ENCODE data around the gene OS9. TPM values are rescaled to one million over a fixed set of nuclear protein-coding genes. Genes with fewer than 3 reads are reported as not detected.
"Not testable (repeated sequence)": the region's sequence is repeated elsewhere in the genome, so short reads cannot be mapped to it uniquely, and the experiment has no call there.

Gene OS9
- total RNA-seq, 1 experiment from 2014 or later: 72.6 TPM

DNA sequence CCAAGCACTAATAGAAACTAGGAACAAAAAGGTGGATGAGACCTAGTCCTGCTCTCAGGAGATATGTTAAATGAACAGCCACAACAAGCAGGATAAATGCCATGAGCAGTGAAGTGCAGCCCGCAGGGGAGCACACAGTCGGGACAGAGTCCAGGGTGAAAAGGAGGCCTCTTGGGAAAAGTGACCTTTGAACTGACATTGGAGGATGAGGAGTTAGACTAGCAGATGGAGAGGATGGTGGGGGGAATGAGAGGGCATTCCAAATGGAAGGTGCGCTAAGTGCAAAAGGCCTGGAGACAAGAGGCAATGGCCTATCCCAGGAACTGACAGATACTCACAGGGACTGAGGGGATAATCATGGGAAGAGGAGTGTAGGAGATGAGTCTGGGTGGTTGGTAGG, 4.5 kb downstream of the OS9 start:
- Histone ChIP-seq H3K4me1 (ENCODE audit: low read length) (peaks cover 11% of the 10 kb centered on the region), H3K4me3 (ENCODE audit: low read length) (no peak overlapping the region), H3K36me3 (ENCODE audit: insufficient read depth, low read length) (peaks cover 34% of the 10 kb centered on the region), H3K79me2 (ENCODE audit: low read length) (peaks cover 27% of the 10 kb centered on the region), H4K20me1 (ENCODE audit: insufficient read depth, low read depth, low read length) (no peaks in the 10 kb centered on the region), H3K9ac (ENCODE audit: low read length) (no peak overlapping the region), H3K9me3 (ENCODE audit: low read length) (peaks cover 4% of the 10 kb centered on the region; the same call in 1 of the 2 replicates), H3K27me3 (ENCODE audit: low read length) (no peaks in the 10 kb centered on the region), H2AFZ (ENCODE audit: low read length) (no peak overlapping the region), H3K9me2 (replicated peaks; ENCODE audit: insufficient read depth, low read length) (no peaks in the 10 kb centered on the region), H3K4me2 (ENCODE audit: low read depth, low read length, poor library complexity, severe bottlenecking) (no peak overlapping the region), H3K27ac (ENCODE audit: low read length) (no peak overlapping the region)
- no peak for DNase-seq

DNA sequence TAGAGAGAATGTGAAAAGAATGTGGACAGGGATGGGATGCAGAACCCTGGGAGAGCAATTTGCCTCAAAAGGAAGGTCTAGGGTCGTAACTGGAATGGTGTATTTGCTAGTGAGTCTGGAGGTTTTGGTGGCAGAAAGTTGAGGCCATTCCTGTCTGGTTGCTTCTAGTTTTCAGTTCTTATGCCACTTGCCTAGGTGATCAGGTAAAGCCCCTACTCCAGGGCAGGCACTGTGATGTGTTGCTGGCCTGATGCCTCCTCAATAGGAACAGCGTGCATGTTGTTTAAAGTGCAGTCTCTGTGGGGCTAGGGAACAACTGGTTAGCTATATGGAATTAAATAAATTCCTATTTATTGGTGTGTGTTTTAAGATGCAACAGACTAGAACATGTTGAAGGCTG, 6.4 kb downstream of the OS9 start:
- no peak overlapping the region for H2AFZ ChIP-seq (ENCODE audit: low read length)
- peaks cover 51% of the 10 kb centered on the region for H3K36me3 ChIP-seq (ENCODE audit: insufficient read depth, low read length)
- no peaks in the 10 kb centered on the region for H3K9me2 ChIP-seq (replicated peaks; ENCODE audit: insufficient read depth, low read length)
- no peak overlapping the region for H3K9ac ChIP-seq (ENCODE audit: low read length)
- no peak for DNase-seq
- H4K20me1 ChIP-seq (ENCODE audit: insufficient read depth, low read depth, low read length): no peaks in the 10 kb centered on the region
- no peak overlapping the region for H3K27ac ChIP-seq (ENCODE audit: low read length)
- peaks cover 8% of the 10 kb centered on the region for H3K9me3 ChIP-seq (ENCODE audit: low read length)
- H3K4me1 ChIP-seq (ENCODE audit: low read length): peaks cover 2% of the 10 kb centered on the region
- H3K4me2 ChIP-seq (ENCODE audit: low read depth, low read length, poor library complexity, severe bottlenecking): no peak overlapping the region
- H3K4me3 ChIP-seq (ENCODE audit: low read length): no peak overlapping the region
- H3K79me2 ChIP-seq (ENCODE audit: low read length): peaks cover 17% of the 10 kb centered on the region
- H3K27me3 ChIP-seq (ENCODE audit: low read length): no peaks in the 10 kb centered on the region

DNA sequence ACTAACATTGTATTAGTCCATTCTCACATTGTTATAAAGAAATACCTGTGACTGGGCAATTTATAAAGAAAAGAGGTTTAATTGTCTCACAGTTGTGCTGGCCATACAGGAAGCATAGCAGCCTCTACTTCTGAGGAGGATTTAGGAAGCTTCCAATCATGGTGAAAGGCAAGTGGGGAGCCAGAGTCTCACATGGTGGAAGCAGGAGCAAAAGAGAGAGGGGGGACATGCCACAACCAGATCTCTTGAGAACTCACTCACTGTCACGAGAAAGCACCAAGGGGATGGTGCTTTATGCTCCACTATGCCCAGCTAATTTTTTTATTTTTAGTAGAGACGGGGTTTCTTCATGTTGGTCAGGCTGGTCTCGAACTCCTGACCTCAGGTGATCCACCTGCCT, 13.3 kb downstream of the OS9 start:
- H4K20me1 ChIP-seq (ENCODE audit: insufficient read depth, low read depth, low read length): no peaks in the 10 kb centered on the region
- H3K4me1 ChIP-seq (ENCODE audit: low read length): peaks cover 25% of the 10 kb centered on the region
- H3K9me2 ChIP-seq (replicated peaks; ENCODE audit: insufficient read depth, low read length): no peaks in the 10 kb centered on the region
- H3K36me3 ChIP-seq (ENCODE audit: insufficient read depth, low read length): peaks cover 41% of the 10 kb centered on the region
- H3K27ac ChIP-seq (ENCODE audit: low read length): no peak overlapping the region
- no peak overlapping the region for H2AFZ ChIP-seq (ENCODE audit: low read length)
- no peak overlapping the region for H3K9ac ChIP-seq (ENCODE audit: low read length)
- H3K4me2 ChIP-seq (ENCODE audit: low read depth, low read length, poor library complexity, severe bottlenecking): no peak overlapping the region
- DNase-seq: no peak
- no peaks in the 10 kb centered on the region for H3K27me3 ChIP-seq (ENCODE audit: low read length)
- peaks cover 8% of the 10 kb centered on the region for H3K9me3 ChIP-seq (ENCODE audit: low read length)
- 0 out of 2 replicates have a peak, but pooled peaks cover 8% of the 10 kb centered on the region for H3K79me2 ChIP-seq (ENCODE audit: low read length)
- H3K4me3 ChIP-seq (ENCODE audit: low read length): no peak overlapping the region

DNA sequence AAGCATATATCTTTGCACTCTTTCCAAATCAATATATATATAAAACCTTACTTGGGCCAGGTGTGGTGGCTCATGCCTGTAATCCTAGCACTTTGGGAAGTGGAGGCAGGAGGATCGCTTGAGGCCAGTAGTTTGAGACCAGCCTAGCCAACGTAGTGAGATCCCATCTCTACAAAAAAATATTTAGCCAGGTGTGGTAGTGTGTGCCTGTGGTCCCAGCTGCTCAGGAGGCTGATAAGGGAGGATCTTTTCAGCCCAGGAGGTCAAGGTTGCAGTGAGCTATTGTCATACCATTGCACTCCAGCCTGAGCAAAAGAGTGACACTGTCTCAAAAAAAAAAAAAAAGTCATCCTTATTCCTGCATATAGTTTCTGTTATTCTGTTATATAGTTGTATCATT, 14.4 kb downstream of the OS9 start:
- Histone ChIP-seq H3K4me2 (ENCODE audit: low read depth, low read length, poor library complexity, severe bottlenecking) (no peak overlapping the region), H4K20me1 (ENCODE audit: insufficient read depth, low read depth, low read length) (no peaks in the 10 kb centered on the region), H3K9ac (ENCODE audit: low read length) (no peak overlapping the region), H3K36me3 (ENCODE audit: insufficient read depth, low read length) (peaks cover 30% of the 10 kb centered on the region), H3K27ac (ENCODE audit: low read length) (no peak overlapping the region), H3K27me3 (ENCODE audit: low read length) (no peaks in the 10 kb centered on the region), H3K9me2 (replicated peaks; ENCODE audit: insufficient read depth, low read length) (no peaks in the 10 kb centered on the region), H3K4me3 (ENCODE audit: low read length) (no peak overlapping the region), H3K9me3 (ENCODE audit: low read length) (peaks cover 6% of the 10 kb centered on the region), H3K79me2 (ENCODE audit: low read length) (0 out of 2 replicates have a peak, but pooled peaks cover 6% of the 10 kb centered on the region), H2AFZ (ENCODE audit: low read length) (no peak overlapping the region), H3K4me1 (ENCODE audit: low read length) (peaks cover 25% of the 10 kb centered on the region)
- DNase-seq: no peak

DNA sequence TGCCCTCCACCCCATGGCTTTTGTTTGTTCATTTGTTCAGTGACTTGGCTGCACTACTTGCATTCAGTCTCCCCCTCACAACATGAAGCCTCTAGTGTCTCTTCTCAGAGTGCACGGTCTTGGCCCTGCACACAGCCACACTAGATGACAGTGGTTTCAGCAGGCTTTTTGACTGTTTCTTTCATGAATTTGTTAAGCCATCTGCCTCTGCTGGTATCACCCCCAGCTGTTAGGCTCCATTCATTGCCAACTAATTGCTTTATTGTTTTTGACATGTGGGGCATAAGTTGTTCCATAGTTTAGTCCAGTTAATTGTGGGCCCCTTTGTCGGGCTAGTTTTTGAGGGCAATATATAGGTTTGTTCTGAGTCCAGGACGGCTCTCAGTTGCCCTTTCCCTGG, 18.8 kb downstream of the OS9 start:
- Histone ChIP-seq H3K4me1 (ENCODE audit: low read length) (peaks cover 35% of the 10 kb centered on the region), H2AFZ (ENCODE audit: low read length) (no peak overlapping the region), H3K36me3 (ENCODE audit: insufficient read depth, low read length) (peaks cover 22% of the 10 kb centered on the region), H3K9ac (ENCODE audit: low read length) (no peak overlapping the region), H3K27me3 (ENCODE audit: low read length) (no peaks in the 10 kb centered on the region), H3K4me2 (ENCODE audit: low read depth, low read length, poor library complexity, severe bottlenecking) (no peak overlapping the region), H3K9me2 (replicated peaks; ENCODE audit: insufficient read depth, low read length) (no peaks in the 10 kb centered on the region), H3K27ac (ENCODE audit: low read length) (no peak overlapping the region), H3K4me3 (ENCODE audit: low read length) (no peak overlapping the region), H3K9me3 (ENCODE audit: low read length) (no peaks in the 10 kb centered on the region), H4K20me1 (ENCODE audit: insufficient read depth, low read depth, low read length) (no peaks in the 10 kb centered on the region), H3K79me2 (ENCODE audit: low read length) (0 out of 2 replicates have a peak, but pooled peaks cover 2% of the 10 kb centered on the region)
- DNase-seq: no peak

DNA sequence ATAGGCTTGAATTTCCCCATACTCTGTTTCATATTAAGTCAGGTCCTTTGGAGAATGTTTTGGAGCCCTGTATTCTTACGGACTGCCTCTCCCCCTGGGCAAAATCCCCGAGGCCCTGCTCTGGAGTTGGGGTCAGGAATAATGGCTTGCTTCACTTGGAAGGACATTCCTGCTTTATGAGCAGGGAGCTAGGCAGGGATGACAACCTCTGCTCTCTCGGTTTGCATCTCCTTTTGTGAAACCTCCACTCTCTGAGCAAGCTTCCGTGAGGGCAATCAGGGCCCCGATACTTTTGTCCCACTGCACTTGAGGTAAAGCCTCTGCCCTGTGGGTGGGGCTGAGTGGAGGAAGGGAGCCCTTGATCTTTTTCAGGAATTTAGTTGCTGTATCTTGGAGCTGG, 19.3 kb downstream of the OS9 start:
- H3K4me3 ChIP-seq (ENCODE audit: low read length): no peak overlapping the region
- no peak overlapping the region for H3K27ac ChIP-seq (ENCODE audit: low read length)
- no peaks in the 10 kb centered on the region for H3K9me3 ChIP-seq (ENCODE audit: low read length)
- H3K9ac ChIP-seq (ENCODE audit: low read length): no peak overlapping the region
- H2AFZ ChIP-seq (ENCODE audit: low read length): no peak overlapping the region
- H3K9me2 ChIP-seq (replicated peaks; ENCODE audit: insufficient read depth, low read length): no peaks in the 10 kb centered on the region
- DNase-seq: no peak
- H3K36me3 ChIP-seq (ENCODE audit: insufficient read depth, low read length): peaks cover 24% of the 10 kb centered on the region
- H3K4me2 ChIP-seq (ENCODE audit: low read depth, low read length, poor library complexity, severe bottlenecking): no peak overlapping the region
- no peaks in the 10 kb centered on the region for H3K27me3 ChIP-seq (ENCODE audit: low read length)
- no peaks in the 10 kb centered on the region for H4K20me1 ChIP-seq (ENCODE audit: insufficient read depth, low read depth, low read length)
- peaks cover 33% of the 10 kb centered on the region for H3K4me1 ChIP-seq (ENCODE audit: low read length)
- H3K79me2 ChIP-seq (ENCODE audit: low read length): 0 out of 2 replicates have a peak, but pooled peaks cover 2% of the 10 kb centered on the region

DNA sequence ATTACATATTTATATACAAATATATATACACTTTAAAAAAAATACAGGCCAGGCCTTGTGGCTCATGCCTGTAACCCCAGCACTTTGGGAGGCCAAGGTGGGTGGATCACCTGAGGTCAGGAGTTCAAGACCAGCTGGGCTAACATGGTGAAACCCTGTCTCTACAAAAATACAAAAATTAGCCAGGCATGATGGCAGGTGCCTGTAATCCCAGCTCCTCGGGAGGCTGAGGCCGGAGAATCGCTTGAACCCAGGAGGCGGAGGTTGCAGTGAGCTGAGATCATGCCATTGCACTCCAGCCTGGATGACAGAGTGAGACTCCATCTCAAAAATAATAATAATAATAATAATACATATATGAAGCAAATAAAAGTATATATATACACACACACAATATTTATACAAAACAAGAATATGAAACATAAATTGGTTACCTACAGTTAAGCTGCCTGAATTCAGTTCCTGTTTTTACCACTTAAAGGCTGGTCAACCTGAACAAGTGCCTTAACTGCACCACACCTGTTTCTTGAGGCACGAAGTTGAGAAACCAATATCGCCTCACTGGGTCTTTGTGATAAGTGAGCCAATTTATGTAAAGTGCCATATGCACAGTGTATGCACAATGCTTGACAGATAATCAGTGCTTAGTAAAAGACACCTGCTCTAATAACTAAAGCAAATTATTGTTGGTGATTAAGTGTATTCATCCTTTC, 21.3 kb downstream of the OS9 start:
- Histone ChIP-seq H3K36me3 (ENCODE audit: insufficient read depth, low read length) (peaks cover 32% of the 10 kb centered on the region), H3K4me1 (ENCODE audit: low read length) (peaks cover 15% of the 10 kb centered on the region), H3K27ac (ENCODE audit: low read length) (peak overlapping the region; percentile 65; the same call in 1 of the 2 replicates)
- H2AFZ ChIP-seq (ENCODE audit: low read length); H3K4me2 ChIP-seq (ENCODE audit: low read depth, low read length, poor library complexity, severe bottlenecking); H4K20me1 ChIP-seq (ENCODE audit: insufficient read depth, low read depth, low read length); H3K27me3 ChIP-seq (ENCODE audit: low read length); H3K9me3 ChIP-seq (ENCODE audit: low read length); H3K9ac ChIP-seq (ENCODE audit: low read length); H3K4me3 ChIP-seq (ENCODE audit: low read length); H3K79me2 ChIP-seq (ENCODE audit: low read length); H3K9me2 ChIP-seq (replicated peaks; ENCODE audit: insufficient read depth, low read length): not testable (repeated sequence)
- DNase-seq: peak; percentile 68

DNA sequence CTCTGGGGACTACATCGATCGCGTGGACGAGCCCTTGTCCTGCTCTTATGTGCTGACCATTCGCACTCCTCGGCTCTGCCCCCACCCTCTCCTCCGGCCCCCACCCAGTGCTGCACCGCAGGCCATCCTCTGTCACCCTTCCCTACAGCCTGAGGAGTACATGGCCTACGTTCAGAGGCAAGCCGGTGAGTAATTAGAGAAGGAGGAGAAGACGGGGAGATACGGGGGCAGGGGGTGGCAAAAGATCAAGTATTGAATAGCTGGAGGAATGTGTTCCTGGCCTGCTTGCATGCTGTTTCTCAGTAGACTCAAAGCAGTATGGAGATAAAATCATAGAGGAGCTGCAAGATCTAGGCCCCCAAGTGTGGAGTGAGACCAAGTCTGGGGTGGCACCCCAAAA, 21.9 kb downstream of the OS9 start:
- DNase-seq: no peak
- 0 out of 2 replicates have a peak, but pooled peaks cover 2% of the 10 kb centered on the region for H3K79me2 ChIP-seq (ENCODE audit: low read length)
- no peak overlapping the region for H3K4me2 ChIP-seq (ENCODE audit: low read depth, low read length, poor library complexity, severe bottlenecking)
- H3K9me2 ChIP-seq (replicated peaks; ENCODE audit: insufficient read depth, low read length): no peaks in the 10 kb centered on the region
- H4K20me1 ChIP-seq (ENCODE audit: insufficient read depth, low read depth, low read length): no peaks in the 10 kb centered on the region
- no peak overlapping the region for H2AFZ ChIP-seq (ENCODE audit: low read length)
- no peak overlapping the region for H3K9ac ChIP-seq (ENCODE audit: low read length)
- peak overlapping the region; percentile 65; the same call in 1 of the 2 replicates for H3K27ac ChIP-seq (ENCODE audit: low read length)
- H3K4me1 ChIP-seq (ENCODE audit: low read length): peaks cover 10% of the 10 kb centered on the region
- H3K27me3 ChIP-seq (ENCODE audit: low read length): no peaks in the 10 kb centered on the region
- H3K9me3 ChIP-seq (ENCODE audit: low read length): no peaks in the 10 kb centered on the region
- H3K36me3 ChIP-seq (ENCODE audit: insufficient read depth, low read length): peaks cover 32% of the 10 kb centered on the region
- no peak overlapping the region for H3K4me3 ChIP-seq (ENCODE audit: low read length)
